ENCODE measurements around the gene AK1.

AK1 gene

GRCh38 chr9:127816728-127817127 is 60.7 kb downstream of the AK1 start:
- H3K4me3 ChIP-seq (ENCODE audit: low read depth, low read length), result no peak overlapping the region
- DNase-seq (ENCODE audit: low read depth), result no peak
- TF ChIP-seq, protein P1, sequence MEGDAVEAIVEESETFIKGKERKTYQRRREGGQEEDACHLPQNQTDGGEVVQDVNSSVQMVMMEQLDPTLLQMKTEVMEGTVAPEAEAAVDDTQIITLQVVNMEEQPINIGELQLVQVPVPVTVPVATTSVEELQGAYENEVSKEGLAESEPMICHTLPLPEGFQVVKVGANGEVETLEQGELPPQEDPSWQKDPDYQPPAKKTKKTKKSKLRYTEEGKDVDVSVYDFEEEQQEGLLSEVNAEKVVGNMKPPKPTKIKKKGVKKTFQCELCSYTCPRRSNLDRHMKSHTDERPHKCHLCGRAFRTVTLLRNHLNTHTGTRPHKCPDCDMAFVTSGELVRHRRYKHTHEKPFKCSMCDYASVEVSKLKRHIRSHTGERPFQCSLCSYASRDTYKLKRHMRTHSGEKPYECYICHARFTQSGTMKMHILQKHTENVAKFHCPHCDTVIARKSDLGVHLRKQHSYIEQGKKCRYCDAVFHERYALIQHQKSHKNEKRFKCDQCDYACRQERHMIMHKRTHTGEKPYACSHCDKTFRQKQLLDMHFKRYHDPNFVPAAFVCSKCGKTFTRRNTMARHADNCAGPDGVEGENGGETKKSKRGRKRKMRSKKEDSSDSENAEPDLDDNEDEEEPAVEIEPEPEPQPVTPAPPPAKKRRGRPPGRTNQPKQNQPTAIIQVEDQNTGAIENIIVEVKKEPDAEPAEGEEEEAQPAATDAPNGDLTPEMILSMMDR (IDR thresholded peaks at IDR 0.05; ENCODE audit: low read depth, low read length, missing control alignments), result no peak
